HAP-1 (cell line): ENCODE results near the gene GPR89B.
"Not testable (repeated sequence)": the region's sequence is repeated elsewhere in the genome, so short reads cannot be mapped to it uniquely, and the experiment has no call there.

Source experiments
- DNase-seq, 2 experiments: peaks; one replicate each; pipeline ENCODE4 v3.0.0-alpha.2; 2016 to 2020; ENCODE audit warnings: low spot score in 2 of 2
- H3K27me3 ChIP-seq: fragments of 250-450 bp; sonication (Bioruptor Pico); 2 replicates; pipeline ENCODE4 v1.5.1; 2020; ENCODE audit warnings: low read depth, mild to moderate bottlenecking, moderate library complexity
- H3K36me3 ChIP-seq: fragments of 250-450 bp; sonication (Bioruptor Pico); replicated peaks from 2 replicates; pipeline ENCODE4 v1.5.1; 2020; ENCODE audit warnings: mild to moderate bottlenecking
- H3K4me1 ChIP-seq: fragments of 250-450 bp; sonication (Bioruptor Pico); 2 replicates; pipeline ENCODE4 v1.5.1; 2020; ENCODE audit warnings: mild to moderate bottlenecking
- H3K4me3 ChIP-seq: fragments of 250-450 bp; sonication (Bioruptor Pico); 2 replicates; pipeline ENCODE4 v1.5.1; 2020; ENCODE audit warnings: mild to moderate bottlenecking, moderate library complexity
- H3K9me3 ChIP-seq: fragments of 250-450 bp; sonication (Bioruptor Pico); 2 replicates; pipeline ENCODE4 v1.5.1; 2020; ENCODE audit warnings: mild to moderate bottlenecking, moderate library complexity
- in situ Hi-C: fragments of 300-500 bp; cut with MboI; formaldehyde crosslinking; loops from 3 replicates; pipeline ENCODE4 v1.14.3; 2020; ENCODE audit warnings: low sequenced_read_pairs, inconsistent platforms, mixed read lengths

Gene GPR89B

DNA sequence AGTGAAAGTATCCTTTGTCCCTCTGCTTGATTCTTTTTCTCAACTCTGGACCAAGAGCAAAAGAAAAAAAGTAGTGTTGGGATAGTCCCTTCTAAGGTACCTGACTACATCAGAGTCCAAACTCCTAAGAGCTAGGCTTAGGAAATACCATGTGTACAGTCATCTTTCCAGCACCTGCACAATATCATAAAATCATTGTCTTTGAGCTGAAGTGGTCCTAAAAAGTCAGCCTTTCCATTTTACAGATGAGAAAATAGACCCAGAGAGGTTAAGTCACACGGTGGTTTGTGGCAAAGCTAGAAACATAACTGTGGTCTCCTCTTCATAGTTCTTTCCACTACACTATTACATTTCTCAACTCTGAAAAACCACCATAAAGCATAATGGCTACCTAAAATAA lies 38.4 kb downstream of the GPR89B start:
- in situ Hi-C loops, DNase-seq, H3K9me3 ChIP-seq, H3K4me3 ChIP-seq, H3K4me1 ChIP-seq, H3K36me3 ChIP-seq, H3K27me3 ChIP-seq: not testable (repeated sequence)

DNA sequence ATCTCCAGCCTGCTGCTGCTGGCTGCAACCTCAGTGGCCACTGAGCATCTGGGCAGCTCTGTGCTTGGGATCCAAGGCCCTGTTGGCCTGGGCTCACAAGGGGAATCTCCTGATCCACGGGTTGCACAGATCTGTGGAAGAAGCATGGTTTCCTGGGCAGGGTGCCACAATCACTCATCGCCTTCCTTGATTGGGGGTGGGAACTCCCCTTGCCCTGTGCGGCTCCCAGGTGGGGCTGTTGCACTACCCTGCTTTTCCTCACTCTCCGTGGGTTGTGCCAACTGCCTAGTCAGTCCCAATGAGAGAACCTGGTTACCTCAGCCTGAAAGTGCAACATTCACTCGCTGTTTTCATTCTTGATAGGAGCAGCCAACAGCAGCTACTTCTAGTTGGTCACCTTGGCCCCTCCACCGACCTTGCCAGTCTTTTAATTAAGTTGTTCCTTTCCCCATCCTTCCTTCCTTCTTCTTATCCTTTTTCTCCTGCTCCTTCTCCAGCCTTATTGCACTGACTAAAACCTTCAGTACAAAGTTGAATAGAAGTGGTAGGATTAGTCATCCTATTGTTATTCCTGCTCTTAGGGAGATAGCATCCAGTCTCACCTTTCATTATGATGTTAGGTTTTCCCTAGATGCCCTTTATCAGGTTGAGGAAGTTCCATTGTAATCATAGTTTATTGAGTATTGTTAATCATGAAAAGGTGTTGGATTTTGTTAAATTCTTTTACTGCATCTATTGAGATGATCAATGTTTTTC lies 50.9 kb downstream of the GPR89B start:
- H3K4me3 ChIP-seq, H3K36me3 ChIP-seq, in situ Hi-C loops, H3K4me1 ChIP-seq, H3K9me3 ChIP-seq, H3K27me3 ChIP-seq, DNase-seq: not testable (repeated sequence)

GRCh38 chr1:147985374-147985773 lies 57.2 kb downstream of the GPR89B start:
- DNase-seq, in situ Hi-C loops, H3K9me3 ChIP-seq, H3K4me1 ChIP-seq, H3K4me3 ChIP-seq, H3K27me3 ChIP-seq, H3K36me3 ChIP-seq: not testable (repeated sequence)

- DNase-seq, H3K27me3 ChIP-seq, H3K36me3 ChIP-seq, in situ Hi-C loops, H3K4me3 ChIP-seq, H3K4me1 ChIP-seq, H3K9me3 ChIP-seq: not testable (repeated sequence)
Measured at GRCh38 chr1:147987893-147988292, 59.7 kb downstream of the GPR89B start.

DNA sequence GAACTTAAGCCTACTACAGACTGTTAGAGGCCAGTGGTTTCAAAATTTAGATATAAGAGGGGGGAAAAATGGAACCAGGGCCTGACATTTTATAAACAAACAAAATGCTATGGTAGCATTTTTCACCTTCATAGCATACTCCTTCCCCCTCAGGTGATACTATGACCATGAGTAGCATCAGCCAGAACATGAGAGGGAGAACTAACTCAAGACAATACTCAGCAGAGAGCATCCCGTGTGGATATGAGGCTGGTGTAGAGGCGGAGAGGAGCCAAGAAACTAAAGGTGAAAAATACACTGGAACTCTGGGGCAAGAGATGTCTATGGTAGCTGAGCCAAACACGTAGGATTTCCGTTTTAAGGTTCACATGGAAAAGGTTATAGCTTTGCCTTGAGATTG lies 64.7 kb downstream of the GPR89B start:
- H3K9me3 ChIP-seq, H3K27me3 ChIP-seq, H3K4me3 ChIP-seq, in situ Hi-C loops, H3K4me1 ChIP-seq, H3K36me3 ChIP-seq, DNase-seq: not testable (repeated sequence)

- H3K27me3 ChIP-seq, DNase-seq, H3K4me1 ChIP-seq, in situ Hi-C loops, H3K36me3 ChIP-seq, H3K9me3 ChIP-seq, H3K4me3 ChIP-seq: not testable (repeated sequence)
Measured at GRCh38 chr1:147993400-147993799, 65.2 kb downstream of the GPR89B start.

GRCh38 chr1:147993825-147994615 lies 65.8 kb downstream of the GPR89B start:
- H3K36me3 ChIP-seq, in situ Hi-C loops, H3K4me1 ChIP-seq, DNase-seq, H3K4me3 ChIP-seq, H3K9me3 ChIP-seq, H3K27me3 ChIP-seq: not testable (repeated sequence)

GRCh38 chr1:147996088-147996487 lies 67.9 kb downstream of the GPR89B start:
- H3K4me1 ChIP-seq, in situ Hi-C loops, H3K27me3 ChIP-seq, H3K9me3 ChIP-seq, H3K36me3 ChIP-seq, DNase-seq, H3K4me3 ChIP-seq: not testable (repeated sequence)

DNA sequence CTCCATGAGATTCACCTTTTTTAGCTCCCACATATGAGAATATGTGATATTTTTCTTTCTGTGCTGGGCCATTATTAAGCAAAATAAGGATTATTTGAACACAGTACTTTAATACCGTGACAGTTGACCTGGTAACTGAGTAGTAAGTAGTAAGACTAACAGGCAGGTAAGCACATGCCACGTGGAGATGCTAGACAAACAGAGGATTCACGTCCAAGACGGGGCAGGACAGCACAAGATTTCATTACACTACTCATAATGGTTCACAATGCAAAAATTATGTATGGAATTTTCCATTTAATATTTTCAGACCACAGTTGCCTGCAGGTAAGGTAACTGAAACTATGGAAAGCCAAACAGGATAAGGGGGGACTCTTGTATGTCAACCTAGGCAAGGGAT lies 79.5 kb downstream of the GPR89B start:
- in situ Hi-C loops, H3K36me3 ChIP-seq, H3K4me3 ChIP-seq, H3K4me1 ChIP-seq, DNase-seq, H3K9me3 ChIP-seq, H3K27me3 ChIP-seq: not testable (repeated sequence)

DNA sequence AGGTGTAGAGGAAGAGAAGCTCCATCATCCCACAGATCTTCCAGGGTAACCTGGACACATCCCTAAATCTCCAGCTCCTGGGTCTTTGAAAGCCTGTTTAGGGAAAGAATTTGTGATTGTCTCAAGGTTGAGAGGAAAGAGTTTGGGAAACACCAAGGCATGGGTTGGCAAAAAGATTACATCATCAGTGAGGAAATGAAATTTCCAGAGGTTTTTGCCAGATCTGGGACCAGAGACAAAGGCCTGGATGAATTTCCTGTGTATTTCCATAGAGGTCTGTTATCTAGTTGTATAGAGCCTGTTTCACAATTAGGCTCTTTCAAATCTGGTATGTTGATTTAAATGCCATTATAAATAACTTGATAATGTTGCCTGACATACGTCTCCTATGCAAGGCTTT lies 82.3 kb downstream of the GPR89B start:
- Histone ChIP-seq H3K36me3 (no peaks in the 10 kb centered on the region), H3K27me3 (no peaks in the 10 kb centered on the region), H3K4me1 (no peaks in the 10 kb centered on the region), H3K9me3 (no peaks in the 10 kb centered on the region), H3K4me3 (no peak overlapping the region)
- DNase-seq, result no peak
- in situ Hi-C loops, result no loop called here

DNA sequence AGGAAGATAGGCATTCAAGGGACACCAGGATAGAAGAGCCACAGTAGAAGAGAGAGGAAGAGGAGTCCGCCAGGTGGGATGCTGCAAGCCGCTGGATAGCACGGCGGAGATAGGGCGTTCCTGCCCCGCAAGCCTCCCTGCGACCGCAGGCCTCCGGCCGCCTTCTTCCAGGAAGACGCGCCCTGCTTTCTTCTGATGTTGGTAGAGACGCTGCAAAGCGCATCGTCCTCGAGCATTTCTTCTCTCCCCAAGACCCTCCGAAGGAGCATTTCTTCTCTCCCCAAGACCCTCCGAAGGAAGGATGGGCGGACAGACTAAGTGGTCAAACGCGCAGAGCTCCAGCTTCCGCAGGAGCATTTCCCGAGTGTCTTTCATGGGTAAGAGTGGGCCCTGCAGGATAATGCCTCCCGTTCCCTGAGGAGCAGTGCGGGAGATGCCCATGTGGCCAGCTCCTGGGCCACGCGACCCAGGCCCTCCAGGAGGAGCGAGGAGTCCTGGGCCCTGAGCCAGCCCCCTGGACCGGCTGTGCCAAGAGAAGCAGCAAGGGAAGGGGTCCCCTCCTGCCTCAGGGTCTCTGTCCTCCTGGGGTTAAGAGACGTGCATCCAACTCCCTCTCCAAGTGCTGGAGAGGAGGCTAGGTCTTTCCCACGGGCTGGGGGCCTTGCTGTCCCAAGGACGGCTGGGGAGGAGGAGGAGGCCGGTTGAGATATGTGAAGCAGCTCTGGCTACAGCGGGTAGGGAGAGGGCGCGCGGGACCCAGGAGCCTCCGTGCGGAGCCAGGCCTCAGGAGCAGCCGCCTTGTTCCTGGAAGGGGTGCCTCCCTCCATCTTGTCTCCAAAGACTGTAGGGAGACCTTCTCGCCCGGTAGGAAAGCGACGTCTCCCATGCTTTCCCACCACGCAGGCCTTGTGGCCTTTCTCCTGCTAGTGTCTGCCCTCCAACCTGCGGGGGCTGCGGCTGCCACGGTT lies 85.2 kb downstream of the GPR89B start:
- H3K36me3 ChIP-seq, H3K4me3 ChIP-seq, H3K27me3 ChIP-seq, DNase-seq, H3K9me3 ChIP-seq, in situ Hi-C loops, H3K4me1 ChIP-seq: not testable (repeated sequence)

GRCh38 chr1:148014289-148015200 lies 86.3 kb downstream of the GPR89B start:
- H3K9me3 ChIP-seq, H3K27me3 ChIP-seq, H3K4me1 ChIP-seq, H3K36me3 ChIP-seq, H3K4me3 ChIP-seq, DNase-seq, in situ Hi-C loops: not testable (repeated sequence)

GRCh38 chr1:148024918-148025317 lies 96.7 kb downstream of the GPR89B start:
- in situ Hi-C loops, H3K4me1 ChIP-seq, DNase-seq: not testable (repeated sequence)

More at GRCh38 chr1:148024918-148025317, 96.7 kb downstream of the GPR89B start:
- H3K27me3 ChIP-seq, H3K36me3 ChIP-seq, H3K4me3 ChIP-seq, H3K9me3 ChIP-seq: not testable (repeated sequence)
